ENCODE data around the gene DUSP15. TPM values are rescaled to one million over a fixed set of nuclear protein-coding genes. Genes with fewer than 3 reads are reported as not detected.

Gene DUSP15
- polyA plus RNA-seq, 1 donor from 2014 or later: 62.7 TPM

GRCh38 chr20:31856516-31856915, 13.8 kb downstream of the DUSP15 start:
- H3K4me2 ChIP-seq (ENCODE audit: low read length): no peak overlapping the region
- no peaks in the 10 kb centered on the region for H3K9me2 ChIP-seq (ENCODE audit: insufficient read depth, low read length)
- H3K36me3 ChIP-seq (ENCODE audit: insufficient read depth, low read length): no peaks in the 10 kb centered on the region
- H2AFZ ChIP-seq (ENCODE audit: low read depth, low read length): no peak overlapping the region
- no peaks in the 10 kb centered on the region for H3K79me2 ChIP-seq (replicated peaks; ENCODE audit: insufficient read depth, low read length)
- no peaks in the 10 kb centered on the region for H3K27me3 ChIP-seq (ENCODE audit: insufficient read depth, low read depth, low read length)
- H3K27ac ChIP-seq (ENCODE audit: low read length): no peak overlapping the region
- H4K20me1 ChIP-seq (ENCODE audit: insufficient read depth): no peaks in the 10 kb centered on the region
- TF ChIP-seq POLR2AphosphoS5 (IDR thresholded peaks at IDR 0.05) (no peak), SMC3 (conservative IDR thresholded peaks at IDR 0.05; ENCODE audit: poor library complexity) (no peak)
- TF ChIP-seq, protein P1, sequence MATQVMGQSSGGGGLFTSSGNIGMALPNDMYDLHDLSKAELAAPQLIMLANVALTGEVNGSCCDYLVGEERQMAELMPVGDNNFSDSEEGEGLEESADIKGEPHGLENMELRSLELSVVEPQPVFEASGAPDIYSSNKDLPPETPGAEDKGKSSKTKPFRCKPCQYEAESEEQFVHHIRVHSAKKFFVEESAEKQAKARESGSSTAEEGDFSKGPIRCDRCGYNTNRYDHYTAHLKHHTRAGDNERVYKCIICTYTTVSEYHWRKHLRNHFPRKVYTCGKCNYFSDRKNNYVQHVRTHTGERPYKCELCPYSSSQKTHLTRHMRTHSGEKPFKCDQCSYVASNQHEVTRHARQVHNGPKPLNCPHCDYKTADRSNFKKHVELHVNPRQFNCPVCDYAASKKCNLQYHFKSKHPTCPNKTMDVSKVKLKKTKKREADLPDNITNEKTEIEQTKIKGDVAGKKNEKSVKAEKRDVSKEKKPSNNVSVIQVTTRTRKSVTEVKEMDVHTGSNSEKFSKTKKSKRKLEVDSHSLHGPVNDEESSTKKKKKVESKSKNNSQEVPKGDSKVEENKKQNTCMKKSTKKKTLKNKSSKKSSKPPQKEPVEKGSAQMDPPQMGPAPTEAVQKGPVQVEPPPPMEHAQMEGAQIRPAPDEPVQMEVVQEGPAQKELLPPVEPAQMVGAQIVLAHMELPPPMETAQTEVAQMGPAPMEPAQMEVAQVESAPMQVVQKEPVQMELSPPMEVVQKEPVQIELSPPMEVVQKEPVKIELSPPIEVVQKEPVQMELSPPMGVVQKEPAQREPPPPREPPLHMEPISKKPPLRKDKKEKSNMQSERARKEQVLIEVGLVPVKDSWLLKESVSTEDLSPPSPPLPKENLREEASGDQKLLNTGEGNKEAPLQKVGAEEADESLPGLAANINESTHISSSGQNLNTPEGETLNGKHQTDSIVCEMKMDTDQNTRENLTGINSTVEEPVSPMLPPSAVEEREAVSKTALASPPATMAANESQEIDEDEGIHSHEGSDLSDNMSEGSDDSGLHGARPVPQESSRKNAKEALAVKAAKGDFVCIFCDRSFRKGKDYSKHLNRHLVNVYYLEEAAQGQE (IDR thresholded peaks at IDR 0.05; ENCODE audit: borderline replicate concordance): no peak
- TF ChIP-seq, protein P2, sequence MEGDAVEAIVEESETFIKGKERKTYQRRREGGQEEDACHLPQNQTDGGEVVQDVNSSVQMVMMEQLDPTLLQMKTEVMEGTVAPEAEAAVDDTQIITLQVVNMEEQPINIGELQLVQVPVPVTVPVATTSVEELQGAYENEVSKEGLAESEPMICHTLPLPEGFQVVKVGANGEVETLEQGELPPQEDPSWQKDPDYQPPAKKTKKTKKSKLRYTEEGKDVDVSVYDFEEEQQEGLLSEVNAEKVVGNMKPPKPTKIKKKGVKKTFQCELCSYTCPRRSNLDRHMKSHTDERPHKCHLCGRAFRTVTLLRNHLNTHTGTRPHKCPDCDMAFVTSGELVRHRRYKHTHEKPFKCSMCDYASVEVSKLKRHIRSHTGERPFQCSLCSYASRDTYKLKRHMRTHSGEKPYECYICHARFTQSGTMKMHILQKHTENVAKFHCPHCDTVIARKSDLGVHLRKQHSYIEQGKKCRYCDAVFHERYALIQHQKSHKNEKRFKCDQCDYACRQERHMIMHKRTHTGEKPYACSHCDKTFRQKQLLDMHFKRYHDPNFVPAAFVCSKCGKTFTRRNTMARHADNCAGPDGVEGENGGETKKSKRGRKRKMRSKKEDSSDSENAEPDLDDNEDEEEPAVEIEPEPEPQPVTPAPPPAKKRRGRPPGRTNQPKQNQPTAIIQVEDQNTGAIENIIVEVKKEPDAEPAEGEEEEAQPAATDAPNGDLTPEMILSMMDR (IDR thresholded peaks at IDR 0.05; ENCODE audit: poor library complexity, severe bottlenecking): no peak
- no peak overlapping the region for H3K4me3 ChIP-seq (ENCODE audit: low read length)
- H3F3A ChIP-seq (ENCODE audit: insufficient read depth, low read length, poor library complexity, severe bottlenecking): no peaks in the 10 kb centered on the region
- H3K9ac ChIP-seq (ENCODE audit: low read length): no peak overlapping the region
- H3K9me3 ChIP-seq (ENCODE audit: low read length): no peaks in the 10 kb centered on the region

GRCh38 chr20:31853481-31853880, 16.8 kb downstream of the DUSP15 start:
- Histone ChIP-seq H4K20me1 (ENCODE audit: insufficient read depth) (no peaks in the 10 kb centered on the region), H3K27ac (ENCODE audit: low read length) (no peak overlapping the region), H3K9me3 (ENCODE audit: low read length) (no peaks in the 10 kb centered on the region), H3K4me2 (ENCODE audit: low read length) (no peak overlapping the region), H3K4me3 (ENCODE audit: low read length) (no peak overlapping the region), H3K9me2 (ENCODE audit: insufficient read depth, low read length) (no peaks in the 10 kb centered on the region), H3K36me3 (ENCODE audit: insufficient read depth, low read length) (no peaks in the 10 kb centered on the region), H3K9ac (ENCODE audit: low read length) (no peak overlapping the region), H3K79me2 (replicated peaks; ENCODE audit: insufficient read depth, low read length) (no peaks in the 10 kb centered on the region), H3F3A (ENCODE audit: insufficient read depth, low read length, poor library complexity, severe bottlenecking) (no peaks in the 10 kb centered on the region), H2AFZ (ENCODE audit: low read depth, low read length) (no peak overlapping the region), H3K27me3 (ENCODE audit: insufficient read depth, low read depth, low read length) (peaks cover 14% of the 10 kb centered on the region)
- no peak for TF ChIP-seq RAD21 (conservative IDR thresholded peaks at IDR 0.05)
- TF ChIP-seq SMC3 (conservative IDR thresholded peaks at IDR 0.05; ENCODE audit: poor library complexity): no peak
- no peak for TF ChIP-seq EP300 (conservative IDR thresholded peaks at IDR 0.05; ENCODE audit: poor library complexity, severe bottlenecking)
- TF ChIP-seq, protein P1 (IDR thresholded peaks at IDR 0.05; ENCODE audit: borderline replicate concordance): no peak
- no peak for TF ChIP-seq MXI1 (conservative IDR thresholded peaks at IDR 0.05; ENCODE audit: poor library complexity, severe bottlenecking)
